Measurements from ENCODE around the gene PDX1.

The PDX1 gene

DNA sequence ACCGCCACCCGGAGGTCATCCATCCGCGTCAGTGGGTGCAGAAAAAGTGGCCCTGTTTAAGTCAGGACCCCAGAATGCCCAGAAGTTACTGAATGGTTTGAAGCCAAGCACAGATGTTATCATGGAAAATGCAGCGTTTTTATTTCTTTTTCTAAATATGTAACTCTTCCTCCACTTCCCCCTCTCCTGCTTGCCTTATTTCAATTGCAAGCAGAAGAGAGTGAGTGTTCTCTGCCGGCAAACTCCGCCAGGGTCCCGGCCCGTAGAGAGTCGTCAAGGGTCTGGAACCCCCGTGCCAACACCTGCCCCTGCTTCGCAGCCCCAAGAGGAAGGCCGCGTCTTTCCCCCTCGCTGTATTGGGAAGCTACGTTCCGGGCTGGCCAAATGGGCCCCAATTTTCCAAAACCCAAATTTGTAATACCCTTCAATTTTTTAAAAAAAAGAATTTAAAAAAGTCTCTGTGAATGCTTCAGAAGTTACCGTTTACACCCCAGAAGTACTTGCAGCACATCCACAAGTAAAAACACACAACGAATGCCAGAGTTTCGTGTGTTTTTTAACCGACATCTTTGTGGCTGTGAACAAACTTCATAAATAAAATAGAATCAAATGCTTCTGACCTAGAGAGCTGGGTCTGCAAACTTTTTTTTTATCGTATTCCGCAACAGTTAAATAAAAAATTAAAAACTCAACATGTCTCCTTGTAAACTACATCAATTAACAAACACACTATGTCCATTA is 712 bp upstream of the PDX1 start:
- no peak overlapping the region for H3K4me3 ChIP-seq (ENCODE audit: low read depth, low read length)
- TF ChIP-seq, protein P1, sequence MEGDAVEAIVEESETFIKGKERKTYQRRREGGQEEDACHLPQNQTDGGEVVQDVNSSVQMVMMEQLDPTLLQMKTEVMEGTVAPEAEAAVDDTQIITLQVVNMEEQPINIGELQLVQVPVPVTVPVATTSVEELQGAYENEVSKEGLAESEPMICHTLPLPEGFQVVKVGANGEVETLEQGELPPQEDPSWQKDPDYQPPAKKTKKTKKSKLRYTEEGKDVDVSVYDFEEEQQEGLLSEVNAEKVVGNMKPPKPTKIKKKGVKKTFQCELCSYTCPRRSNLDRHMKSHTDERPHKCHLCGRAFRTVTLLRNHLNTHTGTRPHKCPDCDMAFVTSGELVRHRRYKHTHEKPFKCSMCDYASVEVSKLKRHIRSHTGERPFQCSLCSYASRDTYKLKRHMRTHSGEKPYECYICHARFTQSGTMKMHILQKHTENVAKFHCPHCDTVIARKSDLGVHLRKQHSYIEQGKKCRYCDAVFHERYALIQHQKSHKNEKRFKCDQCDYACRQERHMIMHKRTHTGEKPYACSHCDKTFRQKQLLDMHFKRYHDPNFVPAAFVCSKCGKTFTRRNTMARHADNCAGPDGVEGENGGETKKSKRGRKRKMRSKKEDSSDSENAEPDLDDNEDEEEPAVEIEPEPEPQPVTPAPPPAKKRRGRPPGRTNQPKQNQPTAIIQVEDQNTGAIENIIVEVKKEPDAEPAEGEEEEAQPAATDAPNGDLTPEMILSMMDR (IDR thresholded peaks at IDR 0.05; ENCODE audit: low read depth, low read length): no peak

DNA sequence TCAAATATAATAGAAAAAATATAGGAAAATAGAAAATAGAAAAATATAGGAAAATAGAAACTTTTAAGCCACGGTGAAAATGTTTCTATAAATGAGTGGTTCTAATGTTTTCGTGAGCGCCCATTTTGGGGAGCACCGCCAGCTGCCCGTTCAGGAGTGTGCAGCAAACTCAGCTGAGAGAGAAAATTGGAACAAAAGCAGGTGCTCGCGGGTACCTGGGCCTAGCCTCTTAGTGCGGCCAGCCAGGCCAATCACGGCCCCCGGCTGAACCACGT is 204 bp upstream of the PDX1 start:
- no peak overlapping the region for H3K4me3 ChIP-seq (ENCODE audit: low read depth, low read length)
- TF ChIP-seq, protein P1 (IDR thresholded peaks at IDR 0.05; ENCODE audit: low read depth, low read length): no peak

DNA sequence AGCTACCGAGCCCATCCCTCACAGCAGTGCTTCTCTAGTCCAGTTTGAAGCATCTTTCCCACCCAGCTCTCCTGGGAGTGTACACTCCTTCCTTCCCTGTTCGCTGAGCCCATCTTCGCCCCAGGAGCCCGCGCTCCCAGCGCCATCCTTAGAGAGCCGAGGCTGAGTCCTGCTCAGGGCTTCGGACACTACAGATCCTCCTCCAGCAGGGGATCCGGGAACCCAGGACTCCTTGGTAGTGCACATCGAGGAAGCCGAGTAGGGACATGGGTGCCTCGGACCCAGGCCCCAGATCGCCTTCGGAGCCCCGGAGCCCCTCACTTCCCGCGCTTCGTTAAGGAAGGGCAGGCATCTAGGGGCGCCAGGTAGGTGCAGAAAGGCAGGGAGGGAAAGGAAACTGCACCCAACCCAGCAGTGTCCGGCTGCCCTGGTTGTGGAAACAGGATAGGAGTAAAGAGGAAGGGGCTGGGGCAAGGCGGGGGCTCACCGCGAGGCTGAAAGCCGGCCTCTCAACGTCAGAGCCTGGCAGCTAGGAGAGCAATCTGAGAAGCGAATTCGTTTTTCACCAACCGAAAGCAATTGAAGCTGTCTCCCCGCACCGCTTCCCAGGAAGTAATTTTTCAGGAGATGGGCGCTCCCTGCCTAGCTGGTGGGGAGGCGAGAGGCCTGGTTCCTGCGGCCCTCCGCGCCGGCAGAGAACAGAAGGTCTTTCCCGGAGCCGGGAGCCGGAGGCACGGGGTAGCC is 1.0 kb downstream of the PDX1 start:
- peak overlapping the region; percentile 18; the same call in 1 of the 2 replicates for H3K4me3 ChIP-seq (ENCODE audit: low read depth, low read length)
- TF ChIP-seq, protein P1 (IDR thresholded peaks at IDR 0.05; ENCODE audit: low read depth, low read length): no peak

DNA sequence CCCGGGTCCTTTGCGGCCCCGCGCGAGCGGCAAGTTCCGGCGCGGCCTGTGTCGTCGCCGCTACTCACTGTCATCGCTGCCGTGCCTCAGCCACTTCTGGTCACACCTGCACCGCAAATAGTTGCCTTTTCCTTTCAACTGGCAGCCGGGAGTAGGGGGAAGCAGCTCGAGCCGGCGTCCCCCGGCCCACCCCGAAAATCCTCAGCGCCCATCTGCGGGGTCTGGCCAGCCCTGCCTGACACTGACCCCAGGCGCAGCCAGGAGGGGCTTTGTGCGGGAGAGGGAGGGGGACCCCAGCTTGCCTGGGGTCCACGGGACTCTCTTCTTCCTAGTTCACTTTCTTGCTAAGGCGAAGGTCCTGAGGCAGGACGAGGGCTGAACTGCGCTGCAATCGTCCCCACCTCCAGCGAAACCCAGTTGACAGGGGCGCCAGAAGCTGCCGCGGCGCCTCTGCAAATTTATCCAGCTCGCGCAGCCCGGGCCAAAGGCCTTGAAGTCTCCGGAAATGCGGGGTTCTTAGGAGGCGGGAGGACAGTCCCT is 1.7 kb downstream of the PDX1 start:
- peak overlapping the region; percentile 18; the same call in 1 of the 2 replicates for H3K4me3 ChIP-seq (ENCODE audit: low read depth, low read length)
- TF ChIP-seq, protein P1 (IDR thresholded peaks at IDR 0.05; ENCODE audit: low read depth, low read length): no peak

DNA sequence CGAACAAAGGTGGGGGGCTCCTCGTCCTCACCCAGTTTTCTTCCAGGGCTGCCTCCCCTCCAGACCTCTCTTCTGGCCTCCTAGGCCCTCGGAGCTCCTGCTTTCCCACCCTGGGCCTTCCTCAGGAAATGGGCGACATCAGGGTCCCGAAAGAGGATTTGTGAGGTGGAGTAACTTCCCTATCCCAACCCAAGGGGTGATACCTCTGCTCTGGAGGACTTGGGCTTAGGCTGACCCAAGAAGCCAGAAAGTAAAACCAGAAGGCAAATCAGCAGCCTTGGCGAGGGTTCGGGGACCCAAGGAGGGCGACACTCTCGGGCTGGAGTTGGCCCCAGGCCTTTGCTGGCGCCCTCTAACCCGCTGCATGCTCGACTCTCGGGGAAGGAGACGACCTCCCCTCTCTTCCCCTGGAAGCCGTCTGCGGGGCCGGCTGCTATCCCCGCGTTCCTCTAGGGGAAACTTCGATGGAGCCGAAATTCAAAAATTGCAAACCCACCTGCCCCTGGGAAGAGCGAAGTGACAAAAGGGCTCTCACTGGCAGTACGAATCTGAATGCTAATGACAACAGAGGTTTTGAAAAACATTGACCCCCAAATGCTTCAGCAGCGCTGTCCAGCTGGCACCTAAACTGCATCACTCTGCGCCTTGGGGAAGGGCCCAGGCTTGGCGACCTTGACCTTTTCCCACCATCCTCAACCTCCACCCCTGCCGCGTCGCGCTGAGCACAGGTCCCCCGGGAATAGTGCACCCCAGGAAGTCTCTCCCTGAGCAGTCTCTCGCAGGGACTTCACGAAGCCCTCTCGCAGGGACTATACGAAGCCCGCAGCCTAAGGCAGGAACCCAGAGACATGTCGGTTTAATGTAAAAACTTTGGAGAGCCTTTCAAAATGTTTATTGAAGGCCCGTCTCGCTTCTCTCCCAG is 2.4 kb downstream of the PDX1 start:
- no peak overlapping the region for H3K4me3 ChIP-seq (ENCODE audit: low read depth, low read length)
- TF ChIP-seq, protein P1 (IDR thresholded peaks at IDR 0.05; ENCODE audit: low read depth, low read length): no peak

DNA sequence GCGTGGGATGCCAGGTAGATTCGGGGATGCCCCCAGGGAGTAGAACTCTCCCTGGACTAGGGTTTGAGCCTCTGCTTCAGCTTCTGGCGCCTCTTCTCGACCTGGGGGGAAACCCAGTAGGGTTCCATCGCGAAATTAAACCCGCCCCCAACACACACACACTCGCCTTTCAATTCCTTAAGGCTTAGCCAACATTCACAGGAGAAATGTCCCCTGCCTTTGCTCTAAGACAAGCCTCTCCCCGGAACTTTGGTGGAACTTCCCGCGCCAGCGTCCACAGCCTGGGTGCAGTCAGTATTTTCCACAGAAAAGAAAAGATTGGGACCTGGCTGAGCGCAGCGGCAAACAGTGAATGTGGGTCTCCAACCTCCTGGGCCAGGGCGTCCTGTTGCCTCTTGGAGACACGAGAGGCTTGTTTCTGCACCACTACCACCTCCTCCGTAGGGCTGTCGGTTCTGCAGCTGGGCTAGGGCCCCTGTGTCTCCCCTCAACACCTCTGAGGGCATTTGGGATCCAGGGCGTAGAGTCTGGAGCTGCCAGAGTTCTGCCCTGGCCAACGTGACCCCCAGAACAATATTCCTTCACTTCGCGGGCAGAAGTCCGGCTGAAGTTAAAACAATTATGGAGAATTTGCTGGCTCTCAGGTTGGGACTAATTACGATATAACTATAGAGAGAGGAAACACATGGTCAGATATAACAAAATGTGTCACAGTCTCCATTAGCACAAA is 3.2 kb downstream of the PDX1 start:
- TF ChIP-seq, protein P1 (IDR thresholded peaks at IDR 0.05; ENCODE audit: low read depth, low read length): no peak
- no peak overlapping the region for H3K4me3 ChIP-seq (ENCODE audit: low read depth, low read length)
